K562 (cell line): ENCODE results near the gene POU3F1. TPM values are rescaled to one million over a fixed set of nuclear protein-coding genes. Genes with fewer than 3 reads are reported as not detected.

Experiments used
- ATF1 ChIP-seq, 2 experiments: fragments of 450-650 bp in 1 of 2; IDR thresholded peaks; 2 replicates each; pipeline ENCODE4 v1.6.1; 2016; ENCODE audit warnings: missing compliant biosample characterization in 1 of 2, missing genetic modification characterization in 1 of 2
- EGR1 ChIP-seq: fragments of 450-650 bp; conservative IDR thresholded peaks from 2 replicates; pipeline ENCODE4 v1.6.1; 2017; ENCODE audit warnings: mild to moderate bottlenecking
- FOS ChIP-seq: IDR thresholded peaks from 3 replicates; pipeline ENCODE4 v1.6.1; 2011; ENCODE audit not compliant: insufficient read length; ENCODE audit errors: extremely low read depth
- ILK ChIP-seq: fragments of 450-650 bp; IDR thresholded peaks from 2 replicates; pipeline ENCODE4 v1.6.1; 2016; ENCODE audit warnings: missing genetic modification characterization, low read depth, mild to moderate bottlenecking, missing compliant biosample characterization, moderate library complexity, borderline replicate concordance
- JUND ChIP-seq, 2 experiments: IDR thresholded peaks; 2 replicates in 1 of 2; 3 replicates in 1 of 2; pipeline ENCODE4 v1.6.1; 2011; ENCODE audit warnings: borderline replicate concordance in 2 of 2, low read depth in 2 of 2, low read length in 2 of 2, improper control_type of control experiment in 1 of 2, missing biosample characterization in 1 of 2, missing genetic modification characterization in 1 of 2, missing genetic modification reagents in 1 of 2
- KDM1A ChIP-seq, 2 experiments: fragments of 450-650 bp; IDR thresholded peaks; 2 replicates each; pipeline ENCODE4 v1.6.1; 2016; ENCODE audit warnings: mild to moderate bottlenecking in 2 of 2
- KLF10 ChIP-seq: fragments of 250-450 bp; sonication (Bioruptor Pico); IDR thresholded peaks from 2 replicates; pipeline ENCODE4 v1.6.1; 2021; ENCODE audit warnings: matching md5 sums
- NFE2 ChIP-seq: IDR thresholded peaks from 2 replicates; pipeline ENCODE4 v1.6.1; 2014; ENCODE audit warnings: antibody characterized with exemption, low read depth
- RCOR1 ChIP-seq, 2 experiments: IDR thresholded peaks; 2 replicates each; pipeline ENCODE4 v1.6.1; 2012; ENCODE audit warnings: low read depth in 2 of 2, low read length in 2 of 2, borderline replicate concordance in 1 of 2, improper control_type of control experiment in 1 of 2
- REST ChIP-seq, 2 experiments: fragments of 450-650 bp; formaldehyde crosslinking in 1 of 2; IDR thresholded peaks; 2 replicates each; pipeline versions ENCODE4 v1.4.0 to v1.6.1; 2014 to 2020; ENCODE audit warnings: mild to moderate bottlenecking in 2 of 2, borderline replicate concordance in 1 of 2, low read depth in 1 of 2
- XRCC4 ChIP-seq: IDR thresholded peaks from one replicate; pipeline ENCODE4 v1.6.1; 2011; ENCODE audit not compliant: insufficient read depth, insufficient read length; ENCODE audit errors: extremely low read depth
- ZBTB1 ChIP-seq: sonication (generic); formaldehyde crosslinking; IDR thresholded peaks from 2 replicates; pipeline ENCODE4 v1.8.1; 2023; ENCODE audit warnings: missing genetic modification reagents, low read depth, mild to moderate bottlenecking, borderline replicate concordance
- ZBTB11 ChIP-seq, 3 experiments: fragments of 200-800 bp in 1 of 3; fragments of 250-450 bp in 1 of 3; fragments of 450-650 bp in 1 of 3; sonication (Bioruptor Pico) in 1 of 3; sonication (Bioruptor generic) in 1 of 3; formaldehyde crosslinking in 1 of 3; IDR thresholded peaks; 2 replicates each; pipeline versions ENCODE4 v1.6.1 to v1.8.0; 2016 to 2022; ENCODE audit warnings: mild to moderate bottlenecking in 2 of 3, missing genetic modification characterization in 2 of 3, missing compliant biosample characterization in 1 of 3, moderate library complexity in 1 of 3
- ZNF699 ChIP-seq: fragments of 250-450 bp; sonication (Bioruptor Pico); IDR thresholded peaks from 2 replicates; pipeline ENCODE4 v1.8.0; 2021; ENCODE audit warnings: mild to moderate bottlenecking, moderate library complexity; ENCODE audit not compliant: insufficient replicate concordance
- polyA plus RNA-seq, 8 experiments: library from polyadenylated mRNA; depleted of rRNA in 4 of 8; stranded (reverse) in 5 of 8; unstranded in 3 of 8; fragments of >200 nt; fragmentation: Nextera tagmentation in 2 of 8; fragmentation: Illumina TruSeq in 1 of 8; extraction: Ambion mirVana in 2 of 8; extraction: Trizol in 1 of 8; gene quantifications; 2 replicates each; pipeline versions ENCODE4 v1.2.1 to v1.2.3, GENCODE V29; 2011 to 2014; ENCODE audit warnings: inconsistent platforms in 1 of 8, missing spikeins in 1 of 8
- total RNA-seq, 7 experiments: library from RNA; depleted of rRNA in 6 of 7; stranded (reverse); fragments of >200 nt in 6 of 7; fragmentation: Illumina TruSeq in 2 of 7; extraction: Trizol in 2 of 7; gene quantifications; 2 replicates each; pipeline versions ENCODE4 v1.2.1 to v1.2.3, GENCODE V29; 2011 to 2021; ENCODE audit warnings: low replicate concordance in 1 of 7

The POU3F1 gene
- total and polyA plus RNA-seq, 9 of the 15 experiments (the other 6 are each of a cell fraction or from before 2014, with no cell fraction given) = 0.09 TPM; not detected in 8

- TF ChIP-seq REST (IDR thresholded peaks at IDR 0.05; ENCODE audit: borderline replicate concordance) = no peak
- TF ChIP-seq REST (CRISPR knock-in tag; IDR thresholded peaks at IDR 0.05; ENCODE audit: low read depth) = no peak
- no peak for TF ChIP-seq KLF10 (CRISPR knock-in tag)
- peak; percentile 58 for TF ChIP-seq NFE2
- no peak for TF ChIP-seq ATF1 (CRISPR knock-in tag; IDR thresholded peaks at IDR 0.05)
- 0 out of 2 replicates have a peak, but pooled peaks have one; percentile 18 for TF ChIP-seq ATF1 (tag; IDR thresholded peaks at IDR 0.05)
- TF ChIP-seq EGR1 = peak; percentile 70
- no peak for TF ChIP-seq ZBTB1 (CRISPR knock-in tag)
- TF ChIP-seq FOS = peak; percentile 35
- TF ChIP-seq KDM1A (IDR thresholded peaks at IDR 0.05) = no peak; a peak in 1 of 4 replicates
- TF ChIP-seq ZNF699 (CRISPR knock-in tag) = no peak
- TF ChIP-seq XRCC4 = no peak
- peak; percentile 85 for TF ChIP-seq JUND (IDR thresholded peaks at IDR 0.05; ENCODE audit: borderline replicate concordance, low read depth, low read length)
- TF ChIP-seq JUND (tag; IDR thresholded peaks at IDR 0.05; ENCODE audit: borderline replicate concordance, low read depth, low read length) = peak; percentile 73; the same call in 1 of the 3 replicates
- TF ChIP-seq ILK (tag) = no peak
- peak in 1 of 2 experiments; percentile 52; a peak in 2 of 4 replicates for TF ChIP-seq RCOR1 (IDR thresholded peaks at IDR 0.05; ENCODE audit: borderline replicate concordance in 1 of 2, low read depth in 2 of 2, low read length in 2 of 2)
- peak in 1 of 3 experiments; percentile 66; a peak in 1 of 6 replicates for TF ChIP-seq ZBTB11 (CRISPR knock-in tag; IDR thresholded peaks at IDR 0.05)
Measured at GRCh38 chr1:38064197-38064903, 17.8 kb upstream of the POU3F1 start (continued).
